ENCODE measurements around the gene MCF2L. TPM values are rescaled to one million over a fixed set of nuclear protein-coding genes. Genes with fewer than 3 reads are reported as not detected.

Gene MCF2L
- total RNA-seq, 4 donors from 2014 or later = 12.8 to 169 (median 41.5) TPM

DNA sequence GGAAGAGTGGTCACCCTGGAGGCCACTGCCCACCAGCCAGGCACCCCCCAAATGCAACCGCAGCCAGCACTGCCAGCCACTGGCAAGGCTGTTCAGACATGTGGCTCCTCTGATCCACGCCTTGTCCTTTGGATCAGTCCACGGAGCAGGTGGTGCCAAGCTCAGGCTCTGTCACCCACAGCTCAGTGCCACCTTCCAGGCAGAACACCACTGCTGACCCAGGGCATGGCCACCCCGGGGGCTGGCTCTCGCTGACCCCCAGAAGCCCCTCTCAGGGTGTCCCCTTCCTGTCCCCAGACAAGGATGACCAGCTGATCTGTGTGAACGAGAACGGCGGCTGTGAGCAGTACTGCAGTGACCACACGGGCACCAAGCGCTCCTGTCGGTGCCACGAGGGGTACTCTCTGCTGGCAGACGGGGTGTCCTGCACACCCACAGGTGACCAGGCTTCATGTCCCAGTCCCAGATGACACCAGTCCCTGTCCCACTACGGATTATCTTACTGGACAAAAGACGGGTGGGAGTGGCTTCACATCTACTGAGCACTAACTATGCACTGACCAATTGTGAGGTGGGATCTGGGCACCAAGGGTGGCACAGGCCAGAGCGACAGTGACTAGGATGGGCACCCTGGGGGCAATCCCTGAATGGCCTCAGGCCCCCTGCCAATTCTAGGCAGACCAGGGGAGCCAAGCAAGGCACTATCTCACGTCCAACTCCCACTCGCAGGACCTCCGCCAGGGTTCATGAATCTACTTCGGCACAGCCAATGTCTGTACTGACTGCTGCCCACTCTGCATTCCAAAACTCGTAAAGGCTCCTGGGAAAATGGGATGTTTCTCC lies 146.6 kb downstream of the MCF2L start:
- TF ChIP-seq CTCF (IDR thresholded peaks at IDR 0.05) = no peak
- no peak for ATAC-seq (ENCODE audit: low FRiP score)
- DNase-seq (ENCODE audit: low spot score) = no peak

- no peak for TF ChIP-seq CTCF (IDR thresholded peaks at IDR 0.05)
- ATAC-seq (ENCODE audit: low FRiP score) = no peak
- DNase-seq (ENCODE audit: low spot score) = no peak
Observed at GRCh38 chr13:113116206-113116800, 147.3 kb downstream of the MCF2L start.

DNA sequence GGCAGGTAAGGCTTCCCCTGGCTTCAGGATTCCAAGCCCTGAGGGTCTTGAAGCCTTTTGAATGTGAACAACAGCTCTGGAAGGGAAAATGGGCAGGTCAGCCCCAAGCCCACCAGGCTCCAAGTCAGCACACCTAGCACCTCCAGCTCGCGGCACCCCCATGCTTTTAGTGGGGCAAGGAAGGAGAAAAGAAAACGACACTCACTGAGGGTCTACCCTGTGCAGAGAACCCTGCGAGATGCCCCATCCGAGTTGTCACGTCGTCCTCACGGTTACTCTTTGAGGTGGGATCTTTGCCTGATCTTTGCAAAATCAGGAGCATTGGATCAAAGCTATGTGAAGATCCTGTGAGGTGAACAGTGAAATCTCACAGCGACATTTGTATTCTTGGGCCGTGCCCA lies 147.9 kb downstream of the MCF2L start:
- no peak for ATAC-seq (ENCODE audit: low FRiP score)
- DNase-seq (ENCODE audit: low spot score) = no peak
- no peak for TF ChIP-seq CTCF (IDR thresholded peaks at IDR 0.05)

- no peak for TF ChIP-seq CTCF (IDR thresholded peaks at IDR 0.05)
- no peak for ATAC-seq (ENCODE audit: low FRiP score)
- no peak for DNase-seq (ENCODE audit: low spot score)
Observed at GRCh38 chr13:113117335-113117872, 148.4 kb downstream of the MCF2L start.

DNA sequence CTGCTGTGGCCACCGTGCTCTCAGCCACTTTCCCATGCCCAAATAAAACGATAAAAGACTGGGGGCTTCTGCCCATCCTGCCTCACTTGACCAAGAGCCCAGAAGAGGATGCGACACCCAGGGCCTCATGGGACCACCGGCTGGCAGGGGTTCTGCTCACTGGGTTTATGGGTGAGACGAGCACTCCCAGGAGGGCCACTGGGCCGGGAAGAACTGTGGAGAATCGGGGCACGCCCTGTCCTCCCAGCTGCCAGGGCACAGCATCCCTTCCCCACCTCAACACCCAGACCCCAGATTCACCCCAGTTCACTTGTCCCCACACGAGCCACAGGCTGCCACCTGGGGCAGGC lies 148.9 kb downstream of the MCF2L start:
- TF ChIP-seq CTCF (IDR thresholded peaks at IDR 0.05) = no peak
- DNase-seq (ENCODE audit: low spot score) (no peak), ATAC-seq (ENCODE audit: low FRiP score) (no peak)

GRCh38 chr13:113118261-113119021 lies 149.4 kb downstream of the MCF2L start:
- no peak for DNase-seq (ENCODE audit: low spot score)
- ATAC-seq (ENCODE audit: low FRiP score) = no peak
- TF ChIP-seq CTCF (IDR thresholded peaks at IDR 0.05) = no peak

All from omental fat pad (tissue), 4 donors.